WTC11 (cell line): ENCODE measurements around the gene UNC5A. TPM values are rescaled to one million over a fixed set of nuclear protein-coding genes. Genes with fewer than 3 reads are reported as not detected.
A peak's percentile ranks its signal among the peaks of the same experiment; 100 is the strongest.

Experiments
- ATAC-seq: fragments of 200-7000 bp; cut with Tn5 transposase; 2 replicates; pipeline ENCODE4 v1.10.0; 2021; ENCODE audit warnings: mild to moderate bottlenecking, moderate library complexity
- CTCF ChIA-PET: fragments of 300-600 bp; sonication (Branson Sonifier 250); formaldehyde crosslinking; loops from one replicate; lab custom pipeline; 2021; ENCODE audit warnings: antibody characterized with exemption; lab: Charles Lee
- POLR2A ChIA-PET: fragments of 350-600 bp; sonication (Branson Sonifier 250); formaldehyde crosslinking; loops from one replicate; lab custom pipeline; 2021; ENCODE audit warnings: antibody characterized with exemption; lab: Charles Lee
- DNase-seq: peaks from one replicate; pipeline ENCODE4 v3.0.0; 2021; ENCODE audit warnings: low spot score
- H3K27ac Mint-ChIP-seq: 2 replicates; pipeline ENCODE4 v1.8.0; 2021; ENCODE audit warnings: mixed read lengths
- H3K27me3 Mint-ChIP-seq: 2 replicates; pipeline ENCODE4 v1.8.0; 2021; ENCODE audit warnings: low read depth, mild to moderate bottlenecking, moderate library complexity, mixed read lengths
- H3K36me3 Mint-ChIP-seq: 2 replicates; pipeline ENCODE4 v1.8.0; 2021; ENCODE audit warnings: mixed read lengths
- H3K4me1 Mint-ChIP-seq: 2 replicates; pipeline ENCODE4 v1.8.0; 2022; ENCODE audit warnings: mixed read lengths
- H3K4me3 Mint-ChIP-seq: 2 replicates; pipeline ENCODE4 v1.8.0; 2021; ENCODE audit warnings: mild to moderate bottlenecking, moderate library complexity, mixed read lengths
- H3K9me3 Mint-ChIP-seq: 2 replicates; pipeline ENCODE4 v1.8.0; 2021; ENCODE audit warnings: mixed read lengths
- AFF4 ChIP-seq: sonication (generic); formaldehyde crosslinking; IDR thresholded peaks from 2 replicates; pipeline ENCODE4 v1.8.1; 2023; ENCODE audit warnings: mild to moderate bottlenecking, missing genetic modification reagents, borderline replicate concordance
- ELF4 ChIP-seq: sonication (generic); formaldehyde crosslinking; IDR thresholded peaks from 2 replicates; pipeline ENCODE4 v1.8.1; 2022; ENCODE audit warnings: low read depth, mild to moderate bottlenecking, moderate library complexity, missing genetic modification reagents
- FOXK1 ChIP-seq: sonication (generic); formaldehyde crosslinking; IDR thresholded peaks from 2 replicates; pipeline ENCODE4 v1.8.0; 2022; ENCODE audit warnings: mild to moderate bottlenecking, moderate library complexity, missing genetic modification reagents
- FOXP1 ChIP-seq: sonication (generic); formaldehyde crosslinking; IDR thresholded peaks from 2 replicates; pipeline ENCODE4 v1.8.0; 2022; ENCODE audit warnings: missing genetic modification reagents, mild to moderate bottlenecking, moderate library complexity, borderline replicate concordance
- IRF2 ChIP-seq: sonication (generic); formaldehyde crosslinking; IDR thresholded peaks from 2 replicates; pipeline ENCODE4 v1.8.0; 2022; ENCODE audit warnings: low read depth, missing genetic modification reagents, borderline replicate concordance
- MAX ChIP-seq: sonication (generic); formaldehyde crosslinking; IDR thresholded peaks from 2 replicates; pipeline ENCODE4 v1.8.0; 2022; ENCODE audit warnings: mild to moderate bottlenecking, missing genetic modification reagents
- NFATC4 ChIP-seq: fragments of 250-450 bp; sonication (Bioruptor Pico); IDR thresholded peaks from 2 replicates; pipeline ENCODE4 v1.9.0; 2021; ENCODE audit warnings: mild to moderate bottlenecking
- RELA ChIP-seq: sonication (generic); formaldehyde crosslinking; IDR thresholded peaks from 2 replicates; pipeline ENCODE4 v1.8.1; 2022; ENCODE audit warnings: missing genetic modification reagents, mild to moderate bottlenecking, borderline replicate concordance
- USF2 ChIP-seq: sonication (generic); formaldehyde crosslinking; IDR thresholded peaks from 2 replicates; pipeline ENCODE4 v1.8.1; 2023; ENCODE audit warnings: mild to moderate bottlenecking, missing genetic modification reagents, moderate library complexity
- ZNF416 ChIP-seq: fragments of 250-450 bp; sonication (Bioruptor Pico); IDR thresholded peaks from 2 replicates; pipeline ENCODE4 v1.9.0; 2021; ENCODE audit warnings: mild to moderate bottlenecking, inconsistent platforms
- total RNA-seq: library from RNA; stranded (reverse); gene quantifications from 3 replicates; pipeline ENCODE4 v1.2.3, GENCODE V29; 2021
- TF ChIP-seq, protein P1 (sequence below): fragments of 250-450 bp; sonication (Bioruptor Pico); IDR thresholded peaks from 2 replicates; pipeline ENCODE4 v1.9.0; 2021; ENCODE audit warnings: moderate library complexity, mild to moderate bottlenecking, inconsistent platforms, borderline replicate concordance
- TF ChIP-seq, protein P2 (sequence below): sonication (generic); formaldehyde crosslinking; IDR thresholded peaks from 2 replicates; pipeline ENCODE4 v1.8.1; 2023; ENCODE audit warnings: mild to moderate bottlenecking, missing genetic modification reagents

Gene UNC5A
- total RNA-seq, 1 experiment from 2014 or later = 10.2 TPM

DNA sequence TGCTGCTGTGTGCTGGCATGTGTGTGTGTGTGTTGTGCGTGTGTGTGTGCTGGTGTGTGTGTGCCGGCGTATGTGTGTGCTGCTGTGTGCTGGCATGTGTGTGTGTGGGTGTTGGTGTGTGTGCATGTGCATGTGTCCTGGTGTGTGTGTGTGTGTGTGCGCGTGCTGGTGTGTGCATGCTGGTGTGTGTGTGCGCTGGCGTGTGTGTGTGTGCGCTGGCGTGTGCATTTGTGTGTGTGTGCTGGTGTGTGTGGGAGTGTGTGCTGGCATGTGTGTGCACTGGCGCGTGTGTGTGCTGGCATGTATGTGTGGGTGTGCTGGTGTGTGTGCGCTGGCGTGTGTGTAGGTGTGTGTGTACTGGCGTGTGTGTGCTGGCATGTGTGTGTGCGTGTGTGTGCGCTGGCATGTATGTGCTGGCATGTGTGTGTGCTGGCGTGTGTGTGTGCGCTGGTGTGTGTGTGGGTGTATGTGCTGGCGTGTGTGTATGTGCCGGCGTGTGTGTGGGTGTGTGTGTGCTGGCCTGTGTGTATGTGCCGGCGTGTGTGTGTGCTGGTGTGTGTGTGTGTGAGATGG, 20.1 kb downstream of the UNC5A start:
- DNase-seq (no peak), ATAC-seq (no peak)
- TF ChIP-seq RELA (CRISPR knock-in tag) = no peak
- TF ChIP-seq, protein P1, sequence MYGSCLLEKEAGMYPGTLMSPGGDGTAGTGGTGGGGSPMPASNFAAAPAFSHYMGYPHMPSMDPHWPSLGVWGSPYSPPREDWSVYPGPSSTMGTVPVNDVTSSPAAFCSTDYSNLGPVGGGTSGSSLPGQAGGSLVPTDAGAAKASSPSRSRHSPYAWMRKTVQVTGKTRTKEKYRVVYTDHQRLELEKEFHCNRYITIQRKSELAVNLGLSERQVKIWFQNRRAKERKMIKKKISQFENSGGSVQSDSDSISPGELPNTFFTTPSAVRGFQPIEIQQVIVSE (CRISPR knock-in tag) = no peak
- TF ChIP-seq, protein P2, sequence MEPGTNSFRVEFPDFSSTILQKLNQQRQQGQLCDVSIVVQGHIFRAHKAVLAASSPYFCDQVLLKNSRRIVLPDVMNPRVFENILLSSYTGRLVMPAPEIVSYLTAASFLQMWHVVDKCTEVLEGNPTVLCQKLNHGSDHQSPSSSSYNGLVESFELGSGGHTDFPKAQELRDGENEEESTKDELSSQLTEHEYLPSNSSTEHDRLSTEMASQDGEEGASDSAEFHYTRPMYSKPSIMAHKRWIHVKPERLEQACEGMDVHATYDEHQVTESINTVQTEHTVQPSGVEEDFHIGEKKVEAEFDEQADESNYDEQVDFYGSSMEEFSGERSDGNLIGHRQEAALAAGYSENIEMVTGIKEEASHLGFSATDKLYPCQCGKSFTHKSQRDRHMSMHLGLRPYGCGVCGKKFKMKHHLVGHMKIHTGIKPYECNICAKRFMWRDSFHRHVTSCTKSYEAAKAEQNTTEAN (CRISPR knock-in tag) = 0 out of 2 replicates have a peak, but pooled peaks have one; percentile 33
- no peaks in the 10 kb centered on the region for H3K4me1 Mint-ChIP-seq
- H3K9me3 Mint-ChIP-seq = 0 out of 2 replicates have a peak, but pooled peaks cover 3% of the 10 kb centered on the region
- H3K27me3 Mint-ChIP-seq = no peaks in the 10 kb centered on the region; the same call in 1 of the 2 replicates
- no peak overlapping the region for H3K27ac Mint-ChIP-seq
- H3K4me3 Mint-ChIP-seq = no peak overlapping the region
- ChIA-PET POLR2A (no interaction called here), CTCF (interaction anchor here (0.9 to 1.1 kb wide), 2 partner anchors 138 to 170 kb away, joined by 4 to 7 read pairs; no protein-coding TSS in a partner anchor)
- no peaks in the 10 kb centered on the region for H3K36me3 Mint-ChIP-seq

DNA sequence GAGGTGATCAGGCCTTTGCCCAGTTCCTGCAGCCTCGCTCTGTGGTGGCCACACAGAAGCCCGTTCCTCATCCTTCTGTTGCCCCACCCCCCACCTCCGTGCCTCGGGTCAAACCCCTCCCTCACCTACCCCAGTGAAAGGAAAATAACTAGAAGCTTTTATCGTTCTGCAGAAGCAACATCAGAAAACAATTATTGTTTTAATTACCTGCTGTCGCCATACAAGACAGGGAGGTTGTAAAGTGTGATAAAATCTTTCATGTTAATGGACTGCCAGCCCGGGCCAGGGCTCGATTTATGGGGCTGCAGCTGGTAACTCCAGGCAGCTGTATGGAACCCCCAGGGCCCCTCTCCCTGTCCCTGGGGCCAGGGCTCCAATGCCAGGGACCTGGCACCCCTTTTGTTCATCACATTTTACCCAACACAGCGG, 20.6 kb downstream of the UNC5A start:
- H3K4me1 Mint-ChIP-seq = no peaks in the 10 kb centered on the region
- CTCF ChIA-PET = no interaction called here

GRCh38 chr5:176831425-176831824, 21.1 kb downstream of the UNC5A start:
- H3K36me3 Mint-ChIP-seq = no peaks in the 10 kb centered on the region
- H3K4me1 Mint-ChIP-seq = no peaks in the 10 kb centered on the region
- TF ChIP-seq USF2 (CRISPR knock-in tag) (no peak), ELF4 (no peak), RELA (CRISPR knock-in tag) (no peak)
- CTCF ChIA-PET = no interaction called here
- 0 out of 2 replicates have a peak, but pooled peaks cover 3% of the 10 kb centered on the region for H3K9me3 Mint-ChIP-seq
- no peak overlapping the region for H3K27ac Mint-ChIP-seq
- peaks cover 3% of the 10 kb centered on the region for H3K27me3 Mint-ChIP-seq
- H3K4me3 Mint-ChIP-seq = no peak overlapping the region
- ATAC-seq (no peak), DNase-seq (no peak)
- POLR2A ChIA-PET = no interaction called here

More for the DNA sequence above, 20.6 kb downstream of the UNC5A start:
- TF ChIP-seq IRF2 (CRISPR knock-in tag) = no peak
- no peak for TF ChIP-seq FOXP1 (CRISPR knock-in tag)
- TF ChIP-seq NFATC4 (CRISPR knock-in tag) = no peak
- no peak for TF ChIP-seq MAX (CRISPR knock-in tag)
- no peak for TF ChIP-seq ZNF416 (CRISPR knock-in tag)
- TF ChIP-seq AFF4 (CRISPR knock-in tag) = no peak
- TF ChIP-seq FOXK1 (CRISPR knock-in tag) = no peak
- H3K36me3 Mint-ChIP-seq = no peaks in the 10 kb centered on the region
- no peaks in the 10 kb centered on the region; the same call in 1 of the 2 replicates for H3K27me3 Mint-ChIP-seq
- POLR2A ChIA-PET = no interaction called here
- no peak overlapping the region for H3K4me3 Mint-ChIP-seq
- DNase-seq (no peak), ATAC-seq (no peak)
- no peak overlapping the region for H3K27ac Mint-ChIP-seq
- H3K9me3 Mint-ChIP-seq = 0 out of 2 replicates have a peak, but pooled peaks cover 3% of the 10 kb centered on the region
